Neutrophil (primary cell): Measurements from ENCODE around the gene TMEM43.
A peak's percentile ranks its signal among the peaks of the same experiment; 100 is the strongest.
"Not testable (repeated sequence)": the region's sequence is repeated elsewhere in the genome, so short reads cannot be mapped to it uniquely, and the experiment has no call there.

Experiments
- H3K27ac ChIP-seq: fragments of 200-600 bp; sonication (generic); 2 replicates; pipeline ENCODE4 v1.5.1; 2016; ENCODE audit warnings: mild to moderate bottlenecking, moderate library complexity
- H3K27me3 ChIP-seq: fragments of 200-600 bp; sonication (generic); 2 replicates; pipeline ENCODE4 v1.6.0; 2016; ENCODE audit warnings: mild to moderate bottlenecking
- H3K36me3 ChIP-seq: fragments of 200-600 bp; sonication (generic); 2 replicates; pipeline ENCODE4 v1.5.1; 2017
- H3K4me1 ChIP-seq, 2 experiments: fragments of 200-600 bp in 1 of 2; sonication (generic) in 1 of 2; 1 replicate in 1 of 2; 2 replicates in 1 of 2; pipeline versions ENCODE4 v1.5.1 to v1.6.1; 2013 to 2016; ENCODE audit warnings: low read depth in 1 of 2, low read length in 1 of 2, mild to moderate bottlenecking in 1 of 2, moderate library complexity in 1 of 2; ENCODE audit not compliant: control insufficient read depth in 1 of 2, insufficient read depth in 1 of 2
- H3K4me3 ChIP-seq, 2 experiments: fragments of 200-600 bp in 1 of 2; sonication (generic) in 1 of 2; 1 replicate in 1 of 2; 2 replicates in 1 of 2; pipeline ENCODE4 v1.5.1; 2013 to 2016; ENCODE audit warnings: low read depth in 1 of 2, low read length in 1 of 2, mild to moderate bottlenecking in 1 of 2, moderate library complexity in 1 of 2
- H3K9me3 ChIP-seq: fragments of 200-600 bp; sonication (generic); 2 replicates; pipeline ENCODE4 v1.5.1; 2016
- CTCF ChIP-seq: fragments of 200-600 bp; sonication (generic); IDR thresholded peaks from 2 replicates; pipeline ENCODE4 v1.5.1; 2016; ENCODE audit warnings: antibody characterized with exemption

TMEM43 gene

GRCh38 chr3:14124615-14125192, at the start of gene TMEM43, which contains the start of gene CHCHD4:
Gene TMEM43 (plus strand): TSS chr3:14125052. CDS start chr3:14125194, 142 bp downstream.
Gene CHCHD4 (minus strand): TSS chr3:14124870. CDS start chr3:14124676, 194 bp downstream.
- Histone ChIP-seq H3K27ac (peak within 1 kb of the TSS; percentile 85), H3K9me3 (no peaks in the 10 kb centered on the region), H3K4me3 (peak within 1 kb of the TSS; percentile 96 to 97), H3K27me3 (no peaks in the 10 kb centered on the region), H3K4me1 (peaks cover 28 to 31% of the 10 kb centered on the region in 2 experiments), H3K36me3 (peaks cover 26% of the 10 kb centered on the region)
- peak; percentile 56 for TF ChIP-seq CTCF

DNA sequence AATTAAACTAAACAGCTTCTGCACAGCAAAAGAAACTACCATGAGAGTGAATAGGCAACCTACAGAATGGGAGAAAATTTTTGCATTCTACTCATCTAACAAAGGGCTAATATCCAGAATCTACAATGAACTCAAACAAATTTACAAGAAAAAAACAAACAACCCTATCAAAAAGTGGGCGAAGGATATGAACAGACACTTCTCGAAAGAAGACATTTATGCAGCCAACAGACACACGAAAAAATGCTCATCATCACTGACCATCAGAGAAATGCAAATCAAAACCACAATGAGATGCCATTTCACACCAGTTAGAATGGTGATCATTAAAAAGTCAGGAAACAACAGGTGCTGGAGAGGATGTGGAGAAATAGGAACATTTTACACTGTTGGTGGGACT, 49.6 kb upstream of the TMEM43 start:
- not testable (repeated sequence) for H3K9me3 ChIP-seq, H3K36me3 ChIP-seq, H3K4me1 ChIP-seq, H3K4me3 ChIP-seq, H3K27ac ChIP-seq, H3K27me3 ChIP-seq

GRCh38 chr3:14077310-14077709, 47.5 kb upstream of the TMEM43 start:
- peaks cover 7% of the 10 kb centered on the region for H3K9me3 ChIP-seq
- H3K27me3 ChIP-seq = no peaks in the 10 kb centered on the region
- H3K4me1 ChIP-seq = no peaks in the 10 kb centered on the region
- TF ChIP-seq CTCF = no peak
- H3K36me3 ChIP-seq = no peaks in the 10 kb centered on the region
- H3K4me3 ChIP-seq = no peak overlapping the region
- no peak overlapping the region for H3K27ac ChIP-seq

- Histone ChIP-seq H3K27me3 (no peaks in the 10 kb centered on the region), H3K4me3 (no peak overlapping the region), H3K9me3 (peaks cover 7% of the 10 kb centered on the region), H3K36me3 (no peaks in the 10 kb centered on the region), H3K4me1 (no peaks in the 10 kb centered on the region), H3K27ac (no peak overlapping the region)
- no peak for TF ChIP-seq CTCF
These were observed 42.7 kb upstream of the TMEM43 start for GRCh38 chr3:14082108-14082657.

DNA sequence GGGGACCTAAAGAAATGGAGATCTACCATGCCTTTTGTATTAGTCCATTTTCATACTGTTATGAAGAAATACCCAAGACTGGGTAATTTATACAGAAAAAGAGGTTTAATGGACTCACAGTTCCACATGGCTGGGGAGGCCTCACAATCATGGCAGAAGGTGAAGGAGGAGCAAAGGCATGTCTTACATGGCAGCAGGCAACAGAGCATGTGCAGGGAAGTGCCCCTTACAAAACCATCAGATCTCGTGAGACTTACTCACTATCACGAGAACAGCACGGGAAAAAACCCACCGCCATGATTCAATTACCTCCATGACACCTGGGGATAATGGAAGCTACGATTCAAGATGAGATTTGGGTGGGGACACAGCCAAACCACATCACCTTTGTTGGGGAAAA, 37.4 kb upstream of the TMEM43 start:
- not testable (repeated sequence) for H3K4me1 ChIP-seq, H3K36me3 ChIP-seq, H3K27ac ChIP-seq, H3K4me3 ChIP-seq, H3K9me3 ChIP-seq
- peaks cover 11% of the 10 kb centered on the region for H3K27me3 ChIP-seq

GRCh38 chr3:14091959-14092358, 32.9 kb upstream of the TMEM43 start:
- H3K27ac ChIP-seq, H3K4me1 ChIP-seq, H3K36me3 ChIP-seq, H3K9me3 ChIP-seq, H3K4me3 ChIP-seq: not testable (repeated sequence)
- peaks cover 43% of the 10 kb centered on the region for H3K27me3 ChIP-seq

GRCh38 chr3:14092464-14092863, 32.4 kb upstream of the TMEM43 start:
- no peak overlapping the region for H3K4me3 ChIP-seq
- TF ChIP-seq CTCF = no peak
- H3K9me3 ChIP-seq = no peaks in the 10 kb centered on the region

More at GRCh38 chr3:14092464-14092863, 32.4 kb upstream of the TMEM43 start:
- Histone ChIP-seq H3K27me3 (peaks cover 43% of the 10 kb centered on the region), H3K4me1 (no peaks in the 10 kb centered on the region), H3K36me3 (no peaks in the 10 kb centered on the region), H3K27ac (no peak overlapping the region)
